ENCODE results near the gene TMEM163. TPM values are rescaled to one million over a fixed set of nuclear protein-coding genes. Genes with fewer than 3 reads are reported as not detected.

Gene TMEM163
- total RNA-seq, 4 donors from 2014 or later, result 0.34 to 1.2 TPM; not detected in 2

DNA sequence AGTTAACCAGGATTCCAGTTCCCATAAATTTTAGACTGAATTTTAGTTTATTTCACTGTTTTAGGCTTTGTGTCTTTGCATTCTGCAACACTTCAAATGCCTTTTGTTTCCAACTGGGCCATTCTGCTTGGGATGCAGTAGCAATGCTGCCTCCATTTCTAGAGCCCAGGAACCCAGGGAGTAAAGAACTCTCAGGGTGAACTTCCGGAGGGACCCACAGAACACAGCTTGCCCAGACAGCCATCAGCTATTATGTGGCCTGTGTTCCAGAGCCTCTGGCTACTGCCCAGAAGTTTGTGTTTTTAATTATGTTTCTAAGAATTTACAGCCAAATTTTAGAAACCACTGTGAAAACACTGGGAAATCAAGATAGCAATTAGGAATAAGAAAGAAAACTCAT is 145.1 kb downstream of the TMEM163 start:
- Histone ChIP-seq H3K36me3 (no peaks in the 10 kb centered on the region), H3K4me3 (no peak overlapping the region), H3K27me3 (no peaks in the 10 kb centered on the region), H3K4me1 (no peaks in the 10 kb centered on the region), H3K9me3 (no peaks in the 10 kb centered on the region), H3K27ac (no peak overlapping the region)
- intact Hi-C loops (cut with DNase I; ENCODE audit: low total_unique reads), result no loop called here
- DNase-seq, result no peak
- TF ChIP-seq POLR2A (IDR thresholded peaks at IDR 0.05) (no peak), CTCF (IDR thresholded peaks at IDR 0.05) (no peak)

- intact Hi-C loops (cut with DNase I; ENCODE audit: low total_unique reads), result no loop called here
- H3K36me3 ChIP-seq, result no peaks in the 10 kb centered on the region
- TF ChIP-seq POLR2A (IDR thresholded peaks at IDR 0.05), result no peak
- TF ChIP-seq CTCF (IDR thresholded peaks at IDR 0.05), result no peak
Observed at GRCh38 chr2:134573085-134573370, 145.8 kb downstream of the TMEM163 start.

DNA sequence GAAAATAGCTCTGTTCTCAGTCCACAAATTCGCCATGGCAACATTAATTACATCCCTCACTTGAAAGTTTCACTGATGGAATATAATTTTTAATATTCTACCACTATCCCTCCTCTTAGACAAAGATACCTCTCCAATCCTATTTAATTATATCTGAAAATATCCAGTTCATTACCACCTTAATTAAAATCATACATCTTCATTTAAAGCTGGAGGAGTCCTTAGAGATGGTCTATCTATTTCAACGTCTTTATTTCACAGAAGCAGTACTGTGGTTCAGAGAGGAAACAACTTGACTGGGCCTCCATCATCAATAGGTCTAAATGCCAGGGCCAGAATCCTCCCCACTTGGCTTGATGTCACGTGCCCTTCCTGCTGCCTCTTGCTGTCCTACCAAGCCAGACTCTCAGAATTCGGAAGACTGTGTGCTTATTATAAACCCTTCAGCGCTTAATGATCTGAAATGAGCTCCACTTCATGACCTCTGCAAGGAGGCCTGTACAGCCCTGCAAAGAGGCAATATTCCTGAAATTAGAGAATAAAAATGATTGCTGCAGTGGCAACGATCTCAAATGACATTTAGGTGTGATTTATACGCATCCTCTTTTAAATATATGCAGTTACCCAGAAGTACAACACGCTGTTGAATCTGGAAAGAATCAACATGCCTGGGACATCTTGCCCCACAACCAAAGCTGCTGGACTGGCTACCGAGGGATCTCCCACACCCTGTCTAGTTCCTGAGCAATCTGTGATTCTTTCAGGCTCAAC is 146.3 kb downstream of the TMEM163 start:
- no peaks in the 10 kb centered on the region for H3K4me1 ChIP-seq
- no peak for TF ChIP-seq CTCF (IDR thresholded peaks at IDR 0.05)
- no peak for TF ChIP-seq POLR2A (IDR thresholded peaks at IDR 0.05)
- H3K36me3 ChIP-seq, result no peaks in the 10 kb centered on the region
- no peaks in the 10 kb centered on the region for H3K27me3 ChIP-seq
- H3K4me3 ChIP-seq, result no peak overlapping the region
- intact Hi-C loops (cut with DNase I; ENCODE audit: low total_unique reads), result no loop called here
- DNase-seq, result no peak
- H3K9me3 ChIP-seq, result no peaks in the 10 kb centered on the region
- no peak overlapping the region for H3K27ac ChIP-seq

More at GRCh38 chr2:134573085-134573370, 145.8 kb downstream of the TMEM163 start:
- H3K4me1 ChIP-seq, result no peaks in the 10 kb centered on the region
- no peak for DNase-seq
- no peak overlapping the region for H3K4me3 ChIP-seq
- no peaks in the 10 kb centered on the region for H3K9me3 ChIP-seq
- H3K27ac ChIP-seq, result no peak overlapping the region
- no peaks in the 10 kb centered on the region for H3K27me3 ChIP-seq

- H3K4me1 ChIP-seq, result no peaks in the 10 kb centered on the region
- DNase-seq, result no peak
- no peaks in the 10 kb centered on the region for H3K9me3 ChIP-seq
- no peak overlapping the region for H3K4me3 ChIP-seq
- no peaks in the 10 kb centered on the region for H3K36me3 ChIP-seq
- no peaks in the 10 kb centered on the region for H3K27me3 ChIP-seq
- no peak overlapping the region for H3K27ac ChIP-seq
- intact Hi-C loops (cut with DNase I; ENCODE audit: low total_unique reads), result no loop called here
- TF ChIP-seq CTCF (IDR thresholded peaks at IDR 0.05) (no peak), POLR2A (IDR thresholded peaks at IDR 0.05) (no peak)
Observed at GRCh38 chr2:134570676-134571075, 148.1 kb downstream of the TMEM163 start.

DNA sequence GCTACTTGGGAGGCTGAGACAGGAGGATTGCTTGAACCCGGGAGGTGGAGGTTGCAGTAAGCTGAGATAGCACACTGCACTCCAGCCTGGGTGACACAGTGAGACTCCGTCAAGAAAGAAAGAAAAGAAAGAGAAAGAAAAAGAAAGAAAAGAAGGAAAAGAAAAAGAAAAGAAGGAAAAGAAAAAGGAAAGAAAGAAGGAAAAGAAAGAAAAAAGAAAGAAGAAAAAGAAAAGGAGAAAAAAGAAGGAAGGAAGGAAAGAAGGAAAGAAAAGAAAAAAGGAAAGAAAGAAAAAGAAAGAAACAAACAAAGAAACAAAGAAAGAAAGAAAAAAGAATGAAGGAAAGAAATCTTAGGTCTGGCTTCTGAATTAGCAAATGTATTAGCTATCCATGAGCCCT is 150.4 kb downstream of the TMEM163 start:
- Histone ChIP-seq H3K4me1 (no peaks in the 10 kb centered on the region), H3K27ac (no peak overlapping the region), H3K9me3 (no peaks in the 10 kb centered on the region), H3K36me3 (no peaks in the 10 kb centered on the region), H3K27me3 (no peaks in the 10 kb centered on the region), H3K4me3 (no peak overlapping the region)
- intact Hi-C loops (cut with DNase I; ENCODE audit: low total_unique reads), result no loop called here
- TF ChIP-seq POLR2A (IDR thresholded peaks at IDR 0.05) (no peak), CTCF (IDR thresholded peaks at IDR 0.05) (no peak)
- DNase-seq, result no peak

Data from uterus (tissue), 4 donors.